Measurements from ENCODE around the gene SLFN12L.

- TF ChIP-seq SPI1 (IDR thresholded peaks at IDR 0.05; ENCODE audit: borderline replicate concordance, low read depth, low read length): no peak
- no peak for TF ChIP-seq SIN3A (IDR thresholded peaks at IDR 0.05; ENCODE audit: borderline replicate concordance in 2 of 2, control insufficient read depth in 1 of 2, low read depth in 2 of 2, low read length in 2 of 2)
Observed at GRCh38 chr17:35537601-35538141, at the start of gene SLFN12L.

Data from K562 (cell line).